NB4 (cell line): Measurements from ENCODE around the gene FAAP20.

Source experiments
- MYC ChIP-seq: IDR thresholded peaks from 2 replicates; pipeline ENCODE4 v1.6.1; 2011; ENCODE audit warnings: low read depth, low read length
- TF ChIP-seq, protein P1 (sequence below): IDR thresholded peaks from one replicate; pipeline ENCODE4 v1.5.1; 2012; ENCODE audit warnings: low read depth, low read length

DNA sequence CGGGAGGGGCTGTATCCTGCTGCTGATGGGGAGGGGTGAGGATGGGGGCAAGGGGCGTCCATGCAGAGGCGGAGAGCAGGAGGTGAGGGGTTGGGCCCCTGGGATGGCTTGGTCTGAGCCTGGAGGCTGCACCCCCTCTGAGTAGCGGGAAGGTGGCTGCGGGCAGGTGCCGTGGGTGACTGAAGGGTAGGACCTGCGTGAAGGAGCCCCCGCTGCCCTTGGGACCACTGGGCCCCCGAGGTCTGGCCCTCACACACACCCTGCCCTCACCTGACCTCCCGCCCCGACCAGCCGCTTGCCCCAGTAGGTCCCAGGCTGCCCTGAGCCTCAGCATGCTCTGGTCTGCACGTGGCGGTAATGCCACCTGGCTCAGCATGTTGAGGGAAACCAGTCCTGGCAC, 20.8 kb upstream of the FAAP20 start:
- TF ChIP-seq, protein P1, sequence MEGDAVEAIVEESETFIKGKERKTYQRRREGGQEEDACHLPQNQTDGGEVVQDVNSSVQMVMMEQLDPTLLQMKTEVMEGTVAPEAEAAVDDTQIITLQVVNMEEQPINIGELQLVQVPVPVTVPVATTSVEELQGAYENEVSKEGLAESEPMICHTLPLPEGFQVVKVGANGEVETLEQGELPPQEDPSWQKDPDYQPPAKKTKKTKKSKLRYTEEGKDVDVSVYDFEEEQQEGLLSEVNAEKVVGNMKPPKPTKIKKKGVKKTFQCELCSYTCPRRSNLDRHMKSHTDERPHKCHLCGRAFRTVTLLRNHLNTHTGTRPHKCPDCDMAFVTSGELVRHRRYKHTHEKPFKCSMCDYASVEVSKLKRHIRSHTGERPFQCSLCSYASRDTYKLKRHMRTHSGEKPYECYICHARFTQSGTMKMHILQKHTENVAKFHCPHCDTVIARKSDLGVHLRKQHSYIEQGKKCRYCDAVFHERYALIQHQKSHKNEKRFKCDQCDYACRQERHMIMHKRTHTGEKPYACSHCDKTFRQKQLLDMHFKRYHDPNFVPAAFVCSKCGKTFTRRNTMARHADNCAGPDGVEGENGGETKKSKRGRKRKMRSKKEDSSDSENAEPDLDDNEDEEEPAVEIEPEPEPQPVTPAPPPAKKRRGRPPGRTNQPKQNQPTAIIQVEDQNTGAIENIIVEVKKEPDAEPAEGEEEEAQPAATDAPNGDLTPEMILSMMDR, result no peak
- no peak for TF ChIP-seq MYC
